ENCODE data around the gene USP5.
"Not testable (repeated sequence)": the region's sequence is repeated elsewhere in the genome, so short reads cannot be mapped to it uniquely, and the experiment has no call there.

USP5 gene

GRCh38 chr12:6863586-6864321 is 11.8 kb downstream of the USP5 start:
- no peaks in the 10 kb centered on the region for H3K9me3 ChIP-seq (ENCODE audit: control insufficient read depth, low read length)
- H3K36me3 ChIP-seq (ENCODE audit: control insufficient read depth, insufficient read depth, low read length) = peaks cover 17% of the 10 kb centered on the region
- no peaks in the 10 kb centered on the region for H3K27me3 ChIP-seq (ENCODE audit: control insufficient read depth, insufficient read depth, low read length)
- peaks cover 13% of the 10 kb centered on the region for H3K4me1 ChIP-seq (ENCODE audit: control insufficient read depth, insufficient read depth, low read length)
- H3K9ac ChIP-seq (ENCODE audit: low read length) = no peak overlapping the region
- H3K4me3 ChIP-seq (ENCODE audit: low read length) = no peak overlapping the region

- not testable (repeated sequence) for H3K4me3 ChIP-seq (ENCODE audit: low read length); H3K9ac ChIP-seq (ENCODE audit: low read length); H3K9me3 ChIP-seq (ENCODE audit: control insufficient read depth, low read length); H3K36me3 ChIP-seq (ENCODE audit: control insufficient read depth, insufficient read depth, low read length); H3K27me3 ChIP-seq (ENCODE audit: control insufficient read depth, insufficient read depth, low read length)
- peaks cover 26% of the 10 kb centered on the region for H3K4me1 ChIP-seq (ENCODE audit: control insufficient read depth, insufficient read depth, low read length)
These were observed 13.4 kb downstream of the USP5 start for GRCh38 chr12:6865307-6865706.

GRCh38 chr12:6866163-6866919 is 14.4 kb downstream of the USP5 start:
- Histone ChIP-seq H3K27me3 (ENCODE audit: control insufficient read depth, insufficient read depth, low read length) (no peaks in the 10 kb centered on the region), H3K9ac (ENCODE audit: low read length) (peak overlapping the region; percentile 69), H3K4me3 (ENCODE audit: low read length) (no peak overlapping the region), H3K9me3 (ENCODE audit: control insufficient read depth, low read length) (no peaks in the 10 kb centered on the region), H3K4me1 (ENCODE audit: control insufficient read depth, insufficient read depth, low read length) (peaks cover 32% of the 10 kb centered on the region), H3K36me3 (ENCODE audit: control insufficient read depth, insufficient read depth, low read length) (no peaks in the 10 kb centered on the region)

- no peaks in the 10 kb centered on the region for H3K36me3 ChIP-seq (ENCODE audit: control insufficient read depth, insufficient read depth, low read length)
- H3K9me3 ChIP-seq (ENCODE audit: control insufficient read depth, low read length) = no peaks in the 10 kb centered on the region
- no peaks in the 10 kb centered on the region for H3K27me3 ChIP-seq (ENCODE audit: control insufficient read depth, insufficient read depth, low read length)
- peak overlapping the region; percentile 69 for H3K9ac ChIP-seq (ENCODE audit: low read length)
- H3K4me3 ChIP-seq (ENCODE audit: low read length) = no peak overlapping the region
- H3K4me1 ChIP-seq (ENCODE audit: control insufficient read depth, insufficient read depth, low read length) = peaks cover 38% of the 10 kb centered on the region
These were observed 15.0 kb downstream of the USP5 start for GRCh38 chr12:6866920-6867412.

GRCh38 chr12:6867413-6868210 is 15.7 kb downstream of the USP5 start, which contains the start of gene TPI1:
Gene TPI1 (plus strand): TSS chr12:6867531. CDS start chr12:6867567, 36 bp downstream.
- H3K4me3 ChIP-seq (ENCODE audit: low read length) = peak within 1 kb of the TSS; percentile 77
- no peaks in the 10 kb centered on the region for H3K9me3 ChIP-seq (ENCODE audit: control insufficient read depth, low read length)
- H3K36me3 ChIP-seq (ENCODE audit: control insufficient read depth, insufficient read depth, low read length) = no peaks in the 10 kb centered on the region
- H3K9ac ChIP-seq (ENCODE audit: low read length) = peak within 1 kb of the TSS; percentile 90
- no peaks in the 10 kb centered on the region for H3K27me3 ChIP-seq (ENCODE audit: control insufficient read depth, insufficient read depth, low read length)
- peaks cover 42% of the 10 kb centered on the region for H3K4me1 ChIP-seq (ENCODE audit: control insufficient read depth, insufficient read depth, low read length)

- Histone ChIP-seq H3K9me3 (ENCODE audit: control insufficient read depth, low read length) (no peaks in the 10 kb centered on the region), H3K36me3 (ENCODE audit: control insufficient read depth, insufficient read depth, low read length) (no peaks in the 10 kb centered on the region), H3K4me1 (ENCODE audit: control insufficient read depth, insufficient read depth, low read length) (peaks cover 42% of the 10 kb centered on the region), H3K27me3 (ENCODE audit: control insufficient read depth, insufficient read depth, low read length) (no peaks in the 10 kb centered on the region), H3K9ac (ENCODE audit: low read length) (peak overlapping the region; percentile 90), H3K4me3 (ENCODE audit: low read length) (peak overlapping the region; percentile 77)
These were observed 16.5 kb downstream of the USP5 start for GRCh38 chr12:6868211-6869048.

GRCh38 chr12:6869049-6870021 is 17.4 kb downstream of the USP5 start:
- Histone ChIP-seq H3K4me1 (ENCODE audit: control insufficient read depth, insufficient read depth, low read length) (peaks cover 42% of the 10 kb centered on the region), H3K9ac (ENCODE audit: low read length) (peak overlapping the region; percentile 90), H3K9me3 (ENCODE audit: control insufficient read depth, low read length) (no peaks in the 10 kb centered on the region), H3K27me3 (ENCODE audit: control insufficient read depth, insufficient read depth, low read length) (no peaks in the 10 kb centered on the region), H3K4me3 (ENCODE audit: low read length) (no peak overlapping the region), H3K36me3 (ENCODE audit: control insufficient read depth, insufficient read depth, low read length) (no peaks in the 10 kb centered on the region)

- peaks cover 42% of the 10 kb centered on the region for H3K4me1 ChIP-seq (ENCODE audit: control insufficient read depth, insufficient read depth, low read length)
- H3K9me3 ChIP-seq (ENCODE audit: control insufficient read depth, low read length); H3K4me3 ChIP-seq (ENCODE audit: low read length); H3K9ac ChIP-seq (ENCODE audit: low read length); H3K27me3 ChIP-seq (ENCODE audit: control insufficient read depth, insufficient read depth, low read length); H3K36me3 ChIP-seq (ENCODE audit: control insufficient read depth, insufficient read depth, low read length): not testable (repeated sequence)
These were observed 18.4 kb downstream of the USP5 start for GRCh38 chr12:6870304-6870703.

GRCh38 chr12:6871052-6871957 is 19.4 kb downstream of the USP5 start:
- Histone ChIP-seq H3K9me3 (ENCODE audit: control insufficient read depth, low read length) (no peaks in the 10 kb centered on the region), H3K27me3 (ENCODE audit: control insufficient read depth, insufficient read depth, low read length) (no peaks in the 10 kb centered on the region), H3K36me3 (ENCODE audit: control insufficient read depth, insufficient read depth, low read length) (no peaks in the 10 kb centered on the region), H3K4me1 (ENCODE audit: control insufficient read depth, insufficient read depth, low read length) (peaks cover 42% of the 10 kb centered on the region), H3K9ac (ENCODE audit: low read length) (peak overlapping the region; percentile 90), H3K4me3 (ENCODE audit: low read length) (peak overlapping the region; percentile 98)

All from mucosa of stomach (tissue), 1 donor.